Mesenteric fat pad (tissue), 1 donor: Measurements from ENCODE around the gene SUB1. TPM values are rescaled to one million over a fixed set of nuclear protein-coding genes. Genes with fewer than 3 reads are reported as not detected.
A peak's percentile ranks its signal among the peaks of the same experiment; 100 is the strongest.
"Not testable (repeated sequence)": the region's sequence is repeated elsewhere in the genome, so short reads cannot be mapped to it uniquely, and the experiment has no call there.

Experiments
- DNase-seq: peaks from one replicate; pipeline ENCODE4 v3.0.0-alpha.2; 2020; ENCODE audit warnings: low spot score
- long read RNA-seq: library from polyadenylated mRNA; unstranded; transcript quantifications from one replicate; pipeline ENCODE4 v2.0.0, GENCODE V29; 2020
- total RNA-seq: library from RNA; stranded (reverse); fragmentation: NEBNext Ultra II Directional; extraction: Animal tissue kit (Norgen Biotek cat#: 25700); gene quantifications from one replicate; pipeline ENCODE4 v1.2.1, GENCODE V29; 2021
- donor health status: DM: yes; HTN: yes; CAD: no.

Gene SUB1
- total RNA-seq: 295 TPM
- long read RNA-seq, transcript SUB1-201 (5 exons, 3,507 nt): major isoform, 102 of 113 reads
- long read RNA-seq, partial matches to known transcripts: 4 of 113 reads
- long read RNA-seq, other reads (novel, unspliced or antisense): 6 of 113 reads

GRCh38 chr5:32585446-32586275, at the start of gene SUB1:
Gene SUB1, plus strand, starts transcription at chr5:32585557. Its CDS starts 2,956 bp downstream, at chr5:32588513.
- DNase-seq: peak; percentile 97

- no peak for DNase-seq
These were observed 49.1 kb upstream of the SUB1 start for GRCh38 chr5:32536246-32536645.

- DNase-seq: not testable (repeated sequence)
These were observed 47.8 kb upstream of the SUB1 start for GRCh38 chr5:32537437-32538029.

GRCh38 chr5:32538031-32538547, 47.3 kb upstream of the SUB1 start:
- peak; percentile 55 for DNase-seq

GRCh38 chr5:32539981-32540845, 45.1 kb upstream of the SUB1 start:
- DNase-seq: peak; percentile 49

- no peak for DNase-seq
These were observed 44.1 kb upstream of the SUB1 start for GRCh38 chr5:32541241-32541640.

GRCh38 chr5:32542216-32543059, 42.9 kb upstream of the SUB1 start:
- peak; percentile 39 for DNase-seq

GRCh38 chr5:32543291-32543690, 42.1 kb upstream of the SUB1 start:
- peak; percentile 30 for DNase-seq

GRCh38 chr5:32545102-32545800, 40.1 kb upstream of the SUB1 start:
- peak; percentile 26 for DNase-seq

- DNase-seq: peak; percentile 5
These were observed 34.2 kb upstream of the SUB1 start for GRCh38 chr5:32551194-32551593.

- no peak for DNase-seq
These were observed 33.5 kb upstream of the SUB1 start for GRCh38 chr5:32551865-32552264.

- peak; percentile 4 for DNase-seq
These were observed 32.9 kb upstream of the SUB1 start for GRCh38 chr5:32552491-32552890.

- DNase-seq: peak; percentile 53
These were observed 32.4 kb upstream of the SUB1 start for GRCh38 chr5:32552936-32553335.

GRCh38 chr5:32554181-32554780, 31.1 kb upstream of the SUB1 start:
- DNase-seq: not testable (repeated sequence)

GRCh38 chr5:32556543-32556942, 28.8 kb upstream of the SUB1 start:
- DNase-seq: peak; percentile 59

GRCh38 chr5:32559411-32559810, 25.9 kb upstream of the SUB1 start:
- DNase-seq: no peak

- DNase-seq: no peak
These were observed 25.4 kb upstream of the SUB1 start for GRCh38 chr5:32559921-32560320.

- no peak for DNase-seq
These were observed 23.3 kb upstream of the SUB1 start for GRCh38 chr5:32562056-32562455.

- DNase-seq: no peak
These were observed 22.5 kb upstream of the SUB1 start for GRCh38 chr5:32562843-32563242.
